ENCODE data around the gene TM2D3.
"Not testable (repeated sequence)": the region's sequence is repeated elsewhere in the genome, so short reads cannot be mapped to it uniquely, and the experiment has no call there.

TM2D3 gene

GRCh38 chr15:101675796-101676582, 23.8 kb upstream of the TM2D3 start:
- H3K36me3 ChIP-seq (ENCODE audit: control insufficient read depth, low read depth, low read length), result peaks cover 3% of the 10 kb centered on the region
- no peaks in the 10 kb centered on the region for H3K27me3 ChIP-seq (ENCODE audit: control insufficient read depth, insufficient read depth, low read length)
- no peak overlapping the region for H3K9ac ChIP-seq (ENCODE audit: low read length)
- no peak overlapping the region for H3K27ac ChIP-seq (ENCODE audit: low read length)
- no peaks in the 10 kb centered on the region for H3K9me3 ChIP-seq (ENCODE audit: control insufficient read depth, low read depth, low read length)
- H3K4me3 ChIP-seq (ENCODE audit: low read length), result no peak overlapping the region
- H3K4me1 ChIP-seq (ENCODE audit: control insufficient read depth, low read depth, low read length), result no peaks in the 10 kb centered on the region

GRCh38 chr15:101675015-101675414, 22.8 kb upstream of the TM2D3 start:
- H3K4me3 ChIP-seq (ENCODE audit: low read length), result no peak overlapping the region
- H3K36me3 ChIP-seq (ENCODE audit: control insufficient read depth, low read depth, low read length), result peaks cover 3% of the 10 kb centered on the region
- H3K9me3 ChIP-seq (ENCODE audit: control insufficient read depth, low read depth, low read length), result no peaks in the 10 kb centered on the region
- no peaks in the 10 kb centered on the region for H3K27me3 ChIP-seq (ENCODE audit: control insufficient read depth, insufficient read depth, low read length)
- no peak overlapping the region for H3K27ac ChIP-seq (ENCODE audit: low read length)
- no peak overlapping the region for H3K9ac ChIP-seq (ENCODE audit: low read length)
- H3K4me1 ChIP-seq (ENCODE audit: control insufficient read depth, low read depth, low read length), result no peaks in the 10 kb centered on the region

GRCh38 chr15:101672298-101672697, 20.1 kb upstream of the TM2D3 start:
- Histone ChIP-seq H3K4me3 (ENCODE audit: low read length) (no peak overlapping the region), H3K4me1 (ENCODE audit: control insufficient read depth, low read depth, low read length) (no peaks in the 10 kb centered on the region), H3K9me3 (ENCODE audit: control insufficient read depth, low read depth, low read length) (no peaks in the 10 kb centered on the region), H3K36me3 (ENCODE audit: control insufficient read depth, low read depth, low read length) (peaks cover 3% of the 10 kb centered on the region), H3K27ac (ENCODE audit: low read length) (no peak overlapping the region), H3K27me3 (ENCODE audit: control insufficient read depth, insufficient read depth, low read length) (no peaks in the 10 kb centered on the region), H3K9ac (ENCODE audit: low read length) (no peak overlapping the region)

- Histone ChIP-seq H3K4me1 (ENCODE audit: control insufficient read depth, low read depth, low read length) (no peaks in the 10 kb centered on the region), H3K9me3 (ENCODE audit: control insufficient read depth, low read depth, low read length) (no peaks in the 10 kb centered on the region), H3K27me3 (ENCODE audit: control insufficient read depth, insufficient read depth, low read length) (no peaks in the 10 kb centered on the region), H3K27ac (ENCODE audit: low read length) (no peak overlapping the region), H3K4me3 (ENCODE audit: low read length) (no peak overlapping the region), H3K9ac (ENCODE audit: low read length) (no peak overlapping the region), H3K36me3 (ENCODE audit: control insufficient read depth, low read depth, low read length) (peaks cover 3% of the 10 kb centered on the region)
Observed at GRCh38 chr15:101669744-101670143, 17.6 kb upstream of the TM2D3 start.

- H3K27me3 ChIP-seq (ENCODE audit: control insufficient read depth, insufficient read depth, low read length), result no peaks in the 10 kb centered on the region
- H3K27ac ChIP-seq (ENCODE audit: low read length), result no peak overlapping the region
- H3K9me3 ChIP-seq (ENCODE audit: control insufficient read depth, low read depth, low read length), result no peaks in the 10 kb centered on the region
- H3K4me1 ChIP-seq (ENCODE audit: control insufficient read depth, low read depth, low read length), result no peaks in the 10 kb centered on the region
- no peaks in the 10 kb centered on the region for H3K36me3 ChIP-seq (ENCODE audit: control insufficient read depth, low read depth, low read length)
- H3K9ac ChIP-seq (ENCODE audit: low read length), result no peak overlapping the region
- no peak overlapping the region for H3K4me3 ChIP-seq (ENCODE audit: low read length)
Observed at GRCh38 chr15:101667881-101668280, 15.7 kb upstream of the TM2D3 start.

- Histone ChIP-seq H3K4me1 (ENCODE audit: control insufficient read depth, low read depth, low read length) (no peaks in the 10 kb centered on the region), H3K27ac (ENCODE audit: low read length) (no peak overlapping the region), H3K4me3 (ENCODE audit: low read length) (no peak overlapping the region), H3K9ac (ENCODE audit: low read length) (no peak overlapping the region), H3K9me3 (ENCODE audit: control insufficient read depth, low read depth, low read length) (no peaks in the 10 kb centered on the region), H3K27me3 (ENCODE audit: control insufficient read depth, insufficient read depth, low read length) (no peaks in the 10 kb centered on the region), H3K36me3 (ENCODE audit: control insufficient read depth, low read depth, low read length) (no peaks in the 10 kb centered on the region)
Observed at GRCh38 chr15:101664303-101664913, 12.2 kb upstream of the TM2D3 start.

- Histone ChIP-seq H3K4me1 (ENCODE audit: control insufficient read depth, low read depth, low read length) (no peaks in the 10 kb centered on the region), H3K27me3 (ENCODE audit: control insufficient read depth, insufficient read depth, low read length) (no peaks in the 10 kb centered on the region), H3K27ac (ENCODE audit: low read length) (no peak overlapping the region), H3K4me3 (ENCODE audit: low read length) (no peak overlapping the region), H3K9me3 (ENCODE audit: control insufficient read depth, low read depth, low read length) (no peaks in the 10 kb centered on the region), H3K36me3 (ENCODE audit: control insufficient read depth, low read depth, low read length) (no peaks in the 10 kb centered on the region), H3K9ac (ENCODE audit: low read length) (no peak overlapping the region)
Observed at GRCh38 chr15:101662203-101662602, 10.0 kb upstream of the TM2D3 start.

- no peak overlapping the region for H3K27ac ChIP-seq (ENCODE audit: low read length)
- H3K9me3 ChIP-seq (ENCODE audit: control insufficient read depth, low read depth, low read length), result no peaks in the 10 kb centered on the region
- no peaks in the 10 kb centered on the region for H3K27me3 ChIP-seq (ENCODE audit: control insufficient read depth, insufficient read depth, low read length)
- no peaks in the 10 kb centered on the region for H3K36me3 ChIP-seq (ENCODE audit: control insufficient read depth, low read depth, low read length)
- H3K4me1 ChIP-seq (ENCODE audit: control insufficient read depth, low read depth, low read length), result no peaks in the 10 kb centered on the region
- no peak overlapping the region for H3K9ac ChIP-seq (ENCODE audit: low read length)
- H3K4me3 ChIP-seq (ENCODE audit: low read length), result no peak overlapping the region
Observed at GRCh38 chr15:101660005-101660404, 7.8 kb upstream of the TM2D3 start.

- no peak overlapping the region for H3K27ac ChIP-seq (ENCODE audit: low read length)
- H3K27me3 ChIP-seq (ENCODE audit: control insufficient read depth, insufficient read depth, low read length), result no peaks in the 10 kb centered on the region
- H3K36me3 ChIP-seq (ENCODE audit: control insufficient read depth, low read depth, low read length), result no peaks in the 10 kb centered on the region
- no peaks in the 10 kb centered on the region for H3K9me3 ChIP-seq (ENCODE audit: control insufficient read depth, low read depth, low read length)
- H3K4me1 ChIP-seq (ENCODE audit: control insufficient read depth, low read depth, low read length), result no peaks in the 10 kb centered on the region
- no peak overlapping the region for H3K9ac ChIP-seq (ENCODE audit: low read length)
- H3K4me3 ChIP-seq (ENCODE audit: low read length), result no peak overlapping the region
Observed at GRCh38 chr15:101657968-101658784, 6.0 kb upstream of the TM2D3 start.

GRCh38 chr15:101657171-101657570, 5.0 kb upstream of the TM2D3 start:
- H3K4me1 ChIP-seq (ENCODE audit: control insufficient read depth, low read depth, low read length), result no peaks in the 10 kb centered on the region
- no peak overlapping the region for H3K27ac ChIP-seq (ENCODE audit: low read length)
- no peaks in the 10 kb centered on the region for H3K36me3 ChIP-seq (ENCODE audit: control insufficient read depth, low read depth, low read length)
- no peak overlapping the region for H3K4me3 ChIP-seq (ENCODE audit: low read length)
- no peaks in the 10 kb centered on the region for H3K27me3 ChIP-seq (ENCODE audit: control insufficient read depth, insufficient read depth, low read length)
- H3K9ac ChIP-seq (ENCODE audit: low read length), result no peak overlapping the region
- no peaks in the 10 kb centered on the region for H3K9me3 ChIP-seq (ENCODE audit: control insufficient read depth, low read depth, low read length)

GRCh38 chr15:101654624-101655337, 2.6 kb upstream of the TM2D3 start:
- not testable (repeated sequence) for H3K27me3 ChIP-seq (ENCODE audit: control insufficient read depth, insufficient read depth, low read length); H3K27ac ChIP-seq (ENCODE audit: low read length); H3K9me3 ChIP-seq (ENCODE audit: control insufficient read depth, low read depth, low read length); H3K4me1 ChIP-seq (ENCODE audit: control insufficient read depth, low read depth, low read length); H3K4me3 ChIP-seq (ENCODE audit: low read length); H3K36me3 ChIP-seq (ENCODE audit: control insufficient read depth, low read depth, low read length); H3K9ac ChIP-seq (ENCODE audit: low read length)

Measured in iPS-18a (cell line).